Stimulated activated naive CD8-positive, alpha-beta T cell treated with anti-CD3 and anti-CD28 coated beads, Interleukin-15, amount 100 ng/mL, for 72 hours (primary cell): ENCODE data around the gene ELP6.
"Not testable (repeated sequence)": the region's sequence is repeated elsewhere in the genome, so short reads cannot be mapped to it uniquely, and the experiment has no call there.

Experiments
- ATAC-seq: fragments of 150-1000 bp; cut with Tn5 transposase; 2 replicates; pipeline ENCODE4 v1.10.0; 2021; ENCODE audit warnings: mild to moderate bottlenecking, moderate library complexity
- DNase-seq, 2 donors: peaks; one replicate each; pipeline ENCODE4 v3.0.0; 2021 to 2022
- H3K27ac Mint-ChIP-seq, 2 donors: one replicate each; pipeline ENCODE4 v1.8.0; 2022; ENCODE audit warnings: mild to moderate bottlenecking in 2 of 2, mixed read lengths in 2 of 2, moderate library complexity in 2 of 2
- H3K27me3 Mint-ChIP-seq: one replicate; pipeline ENCODE4 v1.8.0; 2022; ENCODE audit warnings: mixed read lengths
- H3K4me1 Mint-ChIP-seq: one replicate; pipeline ENCODE4 v1.8.0; 2022; ENCODE audit warnings: mild to moderate bottlenecking, mixed read lengths
- H3K4me3 Mint-ChIP-seq, 2 donors: one replicate each; pipeline ENCODE4 v1.8.0; 2022; ENCODE audit warnings: mild to moderate bottlenecking in 2 of 2, mixed read lengths in 2 of 2, moderate library complexity in 1 of 2
- H3K9me3 Mint-ChIP-seq, 2 donors: one replicate each; pipeline ENCODE4 v1.8.0; 2022; ENCODE audit warnings: mixed read lengths in 2 of 2

The ELP6 gene

GRCh38 chr3:47482366-47482765 lies 31.1 kb downstream of the ELP6 start:
- no peaks in the 10 kb centered on the region for H3K27me3 Mint-ChIP-seq
- ATAC-seq (no peak), DNase-seq (no peak)
- H3K4me1 Mint-ChIP-seq = peaks cover 6% of the 10 kb centered on the region
- H3K4me3 Mint-ChIP-seq = no peak overlapping the region
- H3K27ac Mint-ChIP-seq = no peak overlapping the region
- H3K9me3 Mint-ChIP-seq = no peaks in the 10 kb centered on the region

DNA sequence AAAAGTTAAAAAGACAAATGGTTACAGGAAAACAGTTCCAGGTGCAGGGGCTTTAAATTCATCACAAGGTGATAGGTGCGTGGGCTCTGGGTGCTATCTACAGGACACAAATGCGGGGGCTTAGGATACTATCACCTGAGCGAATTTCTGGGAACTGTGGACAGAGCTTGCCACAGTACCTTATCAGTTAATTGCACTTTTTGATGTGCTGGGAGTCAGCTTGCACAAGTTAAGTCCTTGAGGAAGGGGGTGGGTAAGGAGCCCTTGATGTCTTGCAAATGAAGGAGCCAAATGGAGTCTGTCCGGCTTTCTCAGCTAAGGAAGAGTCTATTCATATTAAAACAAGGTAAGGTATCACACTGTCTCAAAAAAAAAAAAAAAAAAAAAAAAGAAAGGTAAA lies 31.7 kb downstream of the ELP6 start:
- not testable (repeated sequence) for ATAC-seq, H3K27ac Mint-ChIP-seq, DNase-seq, H3K4me3 Mint-ChIP-seq, H3K27me3 Mint-ChIP-seq, H3K9me3 Mint-ChIP-seq
- peaks cover 11% of the 10 kb centered on the region for H3K4me1 Mint-ChIP-seq

- not testable (repeated sequence) for ATAC-seq, H3K27me3 Mint-ChIP-seq, DNase-seq, H3K4me3 Mint-ChIP-seq, H3K9me3 Mint-ChIP-seq, H3K27ac Mint-ChIP-seq
- peaks cover 20% of the 10 kb centered on the region for H3K4me1 Mint-ChIP-seq
Observed at GRCh38 chr3:47480267-47480666, 33.2 kb downstream of the ELP6 start.

- DNase-seq = no peak
- Mint-ChIP-seq H3K27me3 (no peaks in the 10 kb centered on the region), H3K9me3 (no peaks in the 10 kb centered on the region), H3K4me1 (peaks cover 25% of the 10 kb centered on the region), H3K27ac (no peak overlapping the region), H3K4me3 (no peak overlapping the region)
- ATAC-seq = no peak
Observed at GRCh38 chr3:47479826-47480160, 33.7 kb downstream of the ELP6 start.

GRCh38 chr3:47478022-47478421 lies 35.5 kb downstream of the ELP6 start:
- DNase-seq = no peak

GRCh38 chr3:47476644-47477199 lies 36.8 kb downstream of the ELP6 start:
- DNase-seq = no peak
- no peaks in the 10 kb centered on the region for H3K9me3 Mint-ChIP-seq
- H3K27ac Mint-ChIP-seq = peak overlapping the region; percentile 94 to 98
- peaks cover 47% of the 10 kb centered on the region for H3K4me1 Mint-ChIP-seq
- no peaks in the 10 kb centered on the region for H3K27me3 Mint-ChIP-seq
- H3K4me3 Mint-ChIP-seq = peak overlapping the region; percentile 94 to 98
- no peak for ATAC-seq

More at GRCh38 chr3:47478022-47478421, 35.5 kb downstream of the ELP6 start:
- ATAC-seq = no peak
- Mint-ChIP-seq H3K9me3 (no peaks in the 10 kb centered on the region), H3K27me3 (no peaks in the 10 kb centered on the region), H3K4me1 (peaks cover 42% of the 10 kb centered on the region), H3K4me3 (no peak overlapping the region), H3K27ac (no peak overlapping the region)

- Mint-ChIP-seq H3K9me3 (no peaks in the 10 kb centered on the region), H3K4me3 (peak overlapping the region; percentile 94 to 98), H3K4me1 (peaks cover 47% of the 10 kb centered on the region), H3K27me3 (no peaks in the 10 kb centered on the region), H3K27ac (peak overlapping the region; percentile 94 to 98)
- no peak for ATAC-seq
- no peak for DNase-seq
Observed at GRCh38 chr3:47476330-47476626, 37.2 kb downstream of the ELP6 start.

- H3K4me3 Mint-ChIP-seq = peak within 1 kb of the TSS; percentile 94 to 98
- no peaks in the 10 kb centered on the region for H3K9me3 Mint-ChIP-seq
- ATAC-seq = peak; percentile 95
- DNase-seq = peak; percentile 97
- H3K4me1 Mint-ChIP-seq = peaks cover 47% of the 10 kb centered on the region
- no peaks in the 10 kb centered on the region for H3K27me3 Mint-ChIP-seq
- H3K27ac Mint-ChIP-seq = peak within 1 kb of the TSS; percentile 94 to 98
Observed at GRCh38 chr3:47475570-47476329, 37.8 kb downstream of the ELP6 start, which contains the start of gene SCAP. TSS of gene SCAP (minus strand) at chr3:47475941. CDS start at chr3:47442993, 32,948 bp downstream.

DNA sequence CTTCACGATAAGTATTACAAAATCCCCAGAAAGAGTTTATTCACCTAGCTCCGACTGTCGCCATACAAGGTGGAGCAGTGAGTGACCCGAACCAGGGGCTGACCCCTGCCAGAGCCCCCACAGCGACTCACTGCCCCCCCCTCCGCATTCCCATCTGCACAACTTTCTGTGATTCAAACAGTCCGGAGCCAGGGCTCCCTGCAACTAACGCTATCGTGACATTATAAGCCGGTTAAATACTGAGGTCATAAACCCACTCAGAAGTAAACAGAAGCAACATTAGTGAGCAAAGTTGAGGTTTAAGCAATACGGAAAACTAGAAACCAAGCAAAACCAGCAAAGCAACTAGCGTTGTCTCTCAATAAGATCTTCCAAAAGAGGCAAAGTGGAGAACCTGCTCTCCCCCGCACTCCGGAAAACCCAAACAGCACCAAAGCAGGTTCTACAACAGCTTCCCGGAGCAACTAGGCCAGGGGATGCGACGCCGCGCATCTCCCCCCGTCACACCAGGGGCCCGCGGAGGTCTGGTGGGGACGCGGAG lies 38.4 kb downstream of the ELP6 start:
- Mint-ChIP-seq H3K9me3 (no peaks in the 10 kb centered on the region), H3K27me3 (no peaks in the 10 kb centered on the region), H3K27ac (peak overlapping the region; percentile 90 to 96), H3K4me3 (peak overlapping the region; percentile 94 to 98), H3K4me1 (peaks cover 50% of the 10 kb centered on the region)
- ATAC-seq = peak; percentile 65
- no peak for DNase-seq

DNA sequence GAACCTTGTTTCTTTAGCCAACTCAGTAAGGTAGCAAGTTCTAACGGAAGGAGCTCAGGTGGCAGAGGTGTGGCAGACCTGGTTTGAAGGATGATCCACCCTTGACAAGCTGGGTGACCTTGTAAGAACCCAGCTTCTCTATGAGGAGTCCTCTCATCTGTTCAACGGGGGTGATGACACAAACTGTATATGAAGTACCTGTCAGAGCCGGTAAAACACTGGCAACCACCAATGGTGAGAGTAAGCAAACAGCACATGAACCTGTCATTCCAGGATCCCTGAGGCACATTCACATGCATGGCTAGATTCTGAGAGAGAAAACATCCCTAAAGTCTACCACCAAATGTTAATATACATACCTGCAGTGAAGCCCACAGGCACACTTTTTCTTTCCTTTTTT lies 40.1 kb downstream of the ELP6 start:
- Mint-ChIP-seq H3K4me1 (peaks cover 53% of the 10 kb centered on the region), H3K27ac (no peak overlapping the region)
- ATAC-seq = no peak

GRCh38 chr3:47469616-47470015 lies 43.9 kb downstream of the ELP6 start:
- Mint-ChIP-seq H3K9me3 (peaks cover 0 to 6% of the 10 kb centered on the region in 2 donors), H3K4me1 (peaks cover 47% of the 10 kb centered on the region), H3K27ac (no peak overlapping the region), H3K27me3 (no peaks in the 10 kb centered on the region), H3K4me3 (no peak overlapping the region)
- ATAC-seq (no peak), DNase-seq (no peak)

More for the DNA sequence above, 40.1 kb downstream of the ELP6 start:
- Mint-ChIP-seq H3K9me3 (no peaks in the 10 kb centered on the region), H3K4me3 (peak overlapping the region; percentile 73 to 74), H3K27me3 (no peaks in the 10 kb centered on the region)
- DNase-seq = no peak

GRCh38 chr3:47468315-47468714 lies 45.2 kb downstream of the ELP6 start:
- DNase-seq, H3K27ac Mint-ChIP-seq, H3K27me3 Mint-ChIP-seq, H3K4me3 Mint-ChIP-seq, H3K9me3 Mint-ChIP-seq, ATAC-seq: not testable (repeated sequence)
- H3K4me1 Mint-ChIP-seq = peaks cover 39% of the 10 kb centered on the region

- Mint-ChIP-seq H3K4me1 (peaks cover 39% of the 10 kb centered on the region), H3K27me3 (no peaks in the 10 kb centered on the region), H3K27ac (no peak overlapping the region), H3K9me3 (peaks cover 0 to 6% of the 10 kb centered on the region in 2 donors), H3K4me3 (no peak overlapping the region)
- DNase-seq (no peak), ATAC-seq (no peak)
Observed at GRCh38 chr3:47464588-47464987, 48.9 kb downstream of the ELP6 start.

DNA sequence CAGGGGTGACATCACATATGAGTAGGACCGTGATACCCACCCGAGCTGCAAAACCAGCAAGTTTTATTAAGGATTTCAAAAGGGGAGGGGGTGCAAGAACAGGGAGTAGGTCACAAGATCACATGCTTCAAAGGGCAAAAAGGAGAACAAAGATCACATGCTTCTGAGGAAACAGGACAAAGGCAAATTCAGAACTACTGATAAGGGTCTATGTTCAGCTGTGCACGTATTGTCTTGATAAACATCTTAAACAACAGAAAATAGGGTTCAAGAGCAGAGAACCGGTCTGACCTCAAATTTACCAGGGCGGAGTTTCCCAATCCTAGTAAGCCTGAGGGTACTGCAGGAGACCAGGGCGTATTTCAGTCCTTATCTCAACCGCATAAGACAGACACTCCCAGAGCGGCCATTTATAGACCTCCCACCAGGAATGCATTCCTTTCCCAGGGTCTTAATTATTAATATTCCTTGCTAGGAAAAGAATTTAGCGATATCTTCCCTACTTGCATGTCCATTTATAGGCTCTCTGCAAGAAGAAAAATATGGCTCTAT lies 53.9 kb downstream of the ELP6 start:
- ATAC-seq, DNase-seq, H3K27me3 Mint-ChIP-seq, H3K27ac Mint-ChIP-seq, H3K4me3 Mint-ChIP-seq, H3K9me3 Mint-ChIP-seq: not testable (repeated sequence)
- H3K4me1 Mint-ChIP-seq = peaks cover 32% of the 10 kb centered on the region

GRCh38 chr3:47456984-47457383 lies 56.5 kb downstream of the ELP6 start:
- ATAC-seq = no peak
- peaks cover 29% of the 10 kb centered on the region for H3K4me1 Mint-ChIP-seq
- no peaks in the 10 kb centered on the region for H3K27me3 Mint-ChIP-seq
- H3K9me3 Mint-ChIP-seq = no peaks in the 10 kb centered on the region
- H3K4me3 Mint-ChIP-seq = no peak overlapping the region
- no peak for DNase-seq
- no peak overlapping the region for H3K27ac Mint-ChIP-seq

DNA sequence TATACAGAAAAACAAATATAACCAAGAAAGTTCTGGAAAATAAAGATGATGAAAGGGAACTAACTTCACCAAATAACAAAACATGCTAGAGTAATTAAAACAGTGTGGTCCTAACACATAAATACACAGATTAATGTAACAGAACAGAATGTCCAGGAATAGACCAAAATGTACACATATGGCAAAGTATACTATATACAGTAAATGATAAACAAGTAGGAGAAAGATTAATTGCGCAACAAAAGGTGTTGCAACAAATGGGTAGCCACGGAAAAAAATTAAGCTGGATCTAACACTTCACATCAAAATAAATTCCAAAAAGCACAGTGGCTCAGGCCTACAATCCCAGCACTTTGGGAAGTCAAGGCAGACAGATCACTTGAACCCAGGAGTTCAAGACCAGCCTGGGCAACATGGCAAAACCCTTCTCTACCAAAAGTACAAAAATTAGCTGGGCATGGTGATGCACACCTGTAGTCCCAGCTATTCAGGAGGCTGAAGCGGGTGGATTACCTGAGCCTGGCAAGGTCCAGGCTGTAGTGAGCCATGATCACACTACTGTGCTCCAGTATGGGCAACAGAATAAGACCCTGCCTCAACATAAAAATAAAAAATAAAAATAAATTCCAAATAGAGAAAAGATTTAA lies 57.6 kb downstream of the ELP6 start:
- no peaks in the 10 kb centered on the region for H3K27me3 Mint-ChIP-seq
- H3K4me1 Mint-ChIP-seq = peaks cover 29% of the 10 kb centered on the region
- peak overlapping the region; percentile 12 to 64 for H3K27ac Mint-ChIP-seq

More for the DNA sequence above, 57.6 kb downstream of the ELP6 start:
- Mint-ChIP-seq H3K9me3 (no peaks in the 10 kb centered on the region), H3K4me3 (no peak overlapping the region)
- ATAC-seq = no peak
- no peak for DNase-seq
